Cardiac septum (tissue), 1 donor: ENCODE measurements around the gene BNC1. TPM values are rescaled to one million over a fixed set of nuclear protein-coding genes. Genes with fewer than 3 reads are reported as not detected.

ENCODE experiments used
- DNase-seq: peaks from one replicate; pipeline ENCODE4 v3.0.0-alpha.2; 2020; ENCODE audit warnings: low spot score
- intact Hi-C: fragments of 100-400 bp; cut with DNase I; formaldehyde crosslinking; loops from one replicate; pipeline ENCODE4 v1.14.0; 2022
- long read RNA-seq: library from polyadenylated mRNA; unstranded; transcript quantifications from one replicate; pipeline ENCODE4 v2.0.0, GENCODE V29; 2021
- total RNA-seq: library from RNA; stranded (reverse); fragmentation: NEBNext Ultra II Directional; extraction: Animal tissue kit (Norgen Biotek cat#: 25700); gene quantifications from one replicate; pipeline ENCODE4 v1.2.1, GENCODE V29; 2021
- donor health status: DM: no; HTN: no; CAD: no.

The BNC1 gene, protein sequence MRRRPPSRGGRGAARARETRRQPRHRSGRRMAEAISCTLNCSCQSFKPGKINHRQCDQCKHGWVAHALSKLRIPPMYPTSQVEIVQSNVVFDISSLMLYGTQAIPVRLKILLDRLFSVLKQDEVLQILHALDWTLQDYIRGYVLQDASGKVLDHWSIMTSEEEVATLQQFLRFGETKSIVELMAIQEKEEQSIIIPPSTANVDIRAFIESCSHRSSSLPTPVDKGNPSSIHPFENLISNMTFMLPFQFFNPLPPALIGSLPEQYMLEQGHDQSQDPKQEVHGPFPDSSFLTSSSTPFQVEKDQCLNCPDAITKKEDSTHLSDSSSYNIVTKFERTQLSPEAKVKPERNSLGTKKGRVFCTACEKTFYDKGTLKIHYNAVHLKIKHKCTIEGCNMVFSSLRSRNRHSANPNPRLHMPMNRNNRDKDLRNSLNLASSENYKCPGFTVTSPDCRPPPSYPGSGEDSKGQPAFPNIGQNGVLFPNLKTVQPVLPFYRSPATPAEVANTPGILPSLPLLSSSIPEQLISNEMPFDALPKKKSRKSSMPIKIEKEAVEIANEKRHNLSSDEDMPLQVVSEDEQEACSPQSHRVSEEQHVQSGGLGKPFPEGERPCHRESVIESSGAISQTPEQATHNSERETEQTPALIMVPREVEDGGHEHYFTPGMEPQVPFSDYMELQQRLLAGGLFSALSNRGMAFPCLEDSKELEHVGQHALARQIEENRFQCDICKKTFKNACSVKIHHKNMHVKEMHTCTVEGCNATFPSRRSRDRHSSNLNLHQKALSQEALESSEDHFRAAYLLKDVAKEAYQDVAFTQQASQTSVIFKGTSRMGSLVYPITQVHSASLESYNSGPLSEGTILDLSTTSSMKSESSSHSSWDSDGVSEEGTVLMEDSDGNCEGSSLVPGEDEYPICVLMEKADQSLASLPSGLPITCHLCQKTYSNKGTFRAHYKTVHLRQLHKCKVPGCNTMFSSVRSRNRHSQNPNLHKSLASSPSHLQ
- total RNA-seq, result 0.11 TPM
- long read RNA-seq, result 0 reads

DNA sequence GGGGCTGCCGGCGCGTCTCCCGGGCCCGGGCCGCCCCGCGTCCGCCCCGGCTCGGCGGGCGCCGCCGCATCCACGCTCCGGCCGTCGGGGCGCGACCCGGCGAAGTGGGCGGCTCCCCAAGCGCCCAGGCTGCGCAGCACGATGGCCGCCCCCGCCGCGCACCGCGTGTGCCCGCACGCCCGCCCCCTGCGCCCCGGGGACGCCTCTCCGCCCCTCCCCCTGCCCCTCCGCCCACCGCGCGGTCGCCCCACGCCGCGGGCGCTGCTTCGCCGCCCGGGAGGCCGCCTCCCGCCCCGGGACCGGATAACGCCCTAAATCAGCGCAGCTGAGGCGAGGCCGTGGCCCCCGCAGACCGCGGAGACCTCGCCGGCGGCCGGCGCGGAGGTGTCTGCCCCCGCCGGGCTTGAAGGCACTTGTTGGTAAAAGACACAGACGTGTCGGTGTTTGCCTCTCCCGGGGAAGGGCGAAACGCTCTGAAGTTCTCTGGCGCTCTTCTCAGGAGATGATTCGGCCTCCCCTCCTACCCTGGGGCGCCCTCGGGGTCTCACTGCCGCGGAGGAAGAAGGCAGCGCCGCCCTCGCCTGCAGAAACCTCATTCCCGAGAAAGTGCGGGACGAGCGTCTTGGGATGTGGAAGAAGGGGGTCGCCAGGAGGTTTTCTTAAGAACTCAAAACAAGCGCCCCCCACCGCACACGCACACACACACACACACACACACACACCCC, at the start of gene BNC1:
BNC1 (minus strand) TSS at position 106 of the 725 bp plus-strand sequence; CDS start at position 70, 36 bp downstream.
- DNase-seq, result no peak
- intact Hi-C loops, result no loop called here

DNA sequence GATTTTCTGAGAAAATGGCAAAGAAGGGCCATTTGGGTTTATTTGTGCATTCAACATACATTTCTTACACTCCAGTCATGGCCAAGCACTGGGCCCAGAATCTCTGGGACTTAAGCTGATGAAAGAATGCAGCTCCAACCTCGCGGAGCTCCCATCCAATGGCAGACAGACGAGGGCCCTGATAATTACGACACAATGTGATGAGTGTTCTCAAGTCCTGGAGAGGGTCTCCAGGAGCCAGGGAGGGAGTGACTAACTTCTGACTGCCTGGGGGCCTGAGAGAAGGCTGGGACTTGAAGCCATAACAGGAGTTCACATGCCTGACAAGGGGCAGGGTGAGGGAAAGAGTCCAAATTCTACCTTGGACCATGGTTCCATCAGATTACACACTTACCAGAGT, 42.6 kb upstream of the BNC1 start:
- no peak for DNase-seq

DNA sequence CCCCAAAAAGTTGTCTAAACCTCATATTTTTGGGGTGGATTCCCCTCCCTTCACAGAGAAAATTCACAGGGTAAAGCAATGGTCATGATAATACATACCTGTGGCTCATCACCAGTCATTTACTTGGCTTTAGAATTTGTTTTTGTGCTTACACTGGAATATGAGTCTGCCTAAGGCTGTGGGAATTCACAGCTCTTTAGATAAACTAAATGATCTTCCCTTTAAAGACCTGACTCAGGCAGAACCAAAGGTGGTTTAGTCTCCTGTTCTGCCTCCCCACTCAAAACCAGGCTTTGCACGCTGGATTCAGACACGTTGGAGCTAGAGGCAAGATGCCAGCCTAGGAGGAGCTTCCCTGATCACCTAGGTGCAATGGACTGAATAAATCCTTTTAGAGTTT, 40.3 kb upstream of the BNC1 start:
- DNase-seq, result no peak
- intact Hi-C loops, result no loop called here

More for the DNA sequence above, 42.6 kb upstream of the BNC1 start:
- intact Hi-C loops, result no loop called here

DNA sequence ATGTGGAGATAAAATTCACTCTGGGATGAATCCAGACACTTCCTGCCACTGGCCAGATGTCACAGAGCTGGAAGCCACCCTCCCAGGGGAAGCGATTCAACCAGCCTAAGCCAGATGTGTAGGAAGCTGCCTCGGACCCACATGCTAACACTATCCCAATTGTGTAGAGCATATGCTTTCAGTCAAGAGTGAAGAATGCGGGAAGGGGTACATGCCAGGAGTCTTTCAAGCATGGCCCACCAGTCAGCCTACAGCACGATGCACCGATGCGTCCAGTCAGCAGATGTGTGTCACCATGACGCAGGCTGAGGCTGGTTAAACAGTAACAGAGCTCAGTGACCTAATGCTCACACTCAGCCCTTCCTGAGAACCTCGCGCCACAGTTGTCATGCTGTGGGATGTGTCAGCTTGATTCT, 38.8 kb upstream of the BNC1 start:
- intact Hi-C loops, result no loop called here

DNA sequence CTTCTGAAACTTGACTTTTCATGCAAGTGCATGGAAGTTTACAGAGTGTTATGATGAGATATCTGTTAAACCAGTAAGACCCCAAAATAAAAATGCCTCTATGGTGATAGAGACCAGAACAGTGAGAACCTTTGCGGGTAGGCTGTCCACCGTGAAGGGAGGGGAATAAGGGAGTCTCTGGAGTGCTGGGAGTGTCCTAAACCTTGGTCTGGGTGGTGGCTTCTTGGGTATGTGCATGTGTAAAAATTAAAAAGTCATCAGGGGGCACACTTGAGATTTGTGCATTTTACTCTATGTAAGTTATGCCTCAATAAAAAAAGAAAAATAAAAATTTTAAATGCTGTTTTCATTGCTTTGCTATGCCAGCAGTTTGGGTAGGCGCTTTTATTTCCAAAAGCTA, 38.2 kb upstream of the BNC1 start:
- no peak for DNase-seq

More for the DNA sequence above, 38.8 kb upstream of the BNC1 start:
- no peak for DNase-seq

DNA sequence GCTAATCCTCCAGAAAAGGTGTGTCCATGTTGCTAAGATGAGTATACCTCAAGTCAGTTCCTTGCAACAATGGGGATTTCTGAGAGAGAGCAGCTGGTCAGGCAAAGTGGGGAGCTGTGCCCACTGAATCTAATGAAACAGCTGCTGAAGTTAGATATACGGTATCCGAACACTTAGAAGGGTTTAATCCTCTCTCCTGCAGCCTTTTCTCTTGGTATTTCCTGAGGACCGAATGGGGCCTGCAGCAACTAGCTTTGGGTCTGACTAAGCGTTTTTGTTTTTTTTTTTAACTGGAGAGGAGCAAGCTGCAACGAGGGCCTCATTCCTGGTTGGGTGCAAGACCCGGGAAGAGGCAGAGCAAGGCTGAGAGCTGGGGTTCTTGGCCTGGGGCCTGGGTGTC, 37.6 kb upstream of the BNC1 start:
- DNase-seq, result no peak
- intact Hi-C loops, result no loop called here

More for the DNA sequence above, 38.2 kb upstream of the BNC1 start:
- intact Hi-C loops, result no loop called here

DNA sequence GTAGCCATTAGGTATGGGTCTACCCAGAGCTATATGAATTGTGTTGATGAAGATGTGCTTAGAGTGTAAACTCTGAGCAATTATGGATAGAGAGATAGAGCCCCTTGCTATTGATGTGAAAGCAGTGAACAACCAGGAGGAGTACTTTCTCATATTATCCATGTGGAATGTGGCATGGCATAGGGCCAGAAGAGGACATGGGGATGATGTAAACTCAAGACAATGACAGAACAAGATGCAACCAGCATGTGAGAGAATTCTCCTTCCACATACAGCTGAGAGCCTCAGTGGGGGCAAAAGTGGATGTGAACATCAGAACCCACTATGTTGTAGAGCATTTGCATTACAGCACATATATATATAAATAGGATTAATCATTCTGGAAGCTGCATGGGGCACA, 36.4 kb upstream of the BNC1 start:
- intact Hi-C loops, result no loop called here
- DNase-seq, result no peak

DNA sequence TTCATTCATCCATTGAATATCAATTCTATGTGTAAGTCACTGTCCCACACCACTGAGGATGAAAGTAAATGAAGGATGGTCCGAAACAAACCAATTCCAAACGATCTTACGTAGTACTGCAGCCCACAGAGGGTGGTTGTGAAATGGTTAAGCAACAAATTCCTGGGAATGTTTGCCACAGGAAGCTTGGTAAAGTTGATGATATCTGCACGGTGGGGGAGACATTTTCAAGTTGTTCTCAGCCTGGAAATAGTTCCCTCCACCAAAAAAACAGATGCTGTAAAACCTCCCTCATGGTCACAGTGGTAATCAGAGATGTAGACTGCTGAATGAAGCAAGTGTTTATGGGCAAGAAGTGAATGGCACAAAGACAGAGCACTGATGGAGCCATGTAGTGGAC, 35.9 kb upstream of the BNC1 start:
- intact Hi-C loops, result no loop called here
- DNase-seq, result no peak

DNA sequence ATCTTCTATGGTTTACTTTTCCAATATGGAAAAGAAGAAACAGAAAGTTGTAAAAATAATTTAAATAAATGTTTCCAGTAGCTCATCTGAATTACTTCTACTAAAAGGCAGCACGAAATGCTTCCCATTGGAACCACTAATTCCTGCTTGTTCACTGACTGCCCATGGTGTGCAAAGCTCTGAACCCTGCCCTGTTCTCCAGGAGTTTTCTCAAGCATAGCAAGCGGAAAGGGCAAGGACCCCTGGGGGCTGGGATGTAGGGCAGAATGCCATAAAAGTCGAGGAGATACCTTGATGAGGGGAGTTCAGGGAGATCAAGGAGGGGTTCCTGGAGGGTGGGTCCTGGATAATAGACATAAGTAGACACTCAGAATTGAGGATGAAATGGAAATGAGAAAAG, 35.3 kb upstream of the BNC1 start:
- no peak for DNase-seq
- intact Hi-C loops, result no loop called here

DNA sequence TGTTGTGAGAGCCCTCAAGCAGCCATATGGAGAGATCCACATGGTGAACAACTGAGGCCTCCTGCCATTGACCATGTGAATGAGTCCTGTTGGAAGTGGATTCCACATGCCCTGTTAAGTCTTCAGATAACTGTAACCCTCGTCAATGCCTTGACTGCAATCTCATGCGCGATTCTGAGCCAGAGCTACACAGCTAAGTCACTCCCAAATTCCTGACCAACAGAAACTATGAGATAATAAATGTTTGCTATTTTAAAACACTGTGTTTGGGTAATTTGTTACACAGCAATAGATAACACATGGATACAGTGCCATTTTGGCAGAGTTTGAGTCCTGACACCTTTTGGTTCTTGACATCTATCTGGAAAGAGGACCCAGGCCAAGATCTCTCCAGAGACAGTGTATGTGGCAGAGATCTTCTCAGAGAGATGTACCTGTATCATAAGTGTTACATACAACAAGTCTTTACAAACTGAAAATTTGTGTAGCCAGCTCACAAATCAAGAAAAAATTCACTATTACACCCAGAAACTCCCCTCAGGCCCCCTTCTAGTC, 34.5 kb upstream of the BNC1 start:
- DNase-seq, result no peak
- intact Hi-C loops, result no loop called here

DNA sequence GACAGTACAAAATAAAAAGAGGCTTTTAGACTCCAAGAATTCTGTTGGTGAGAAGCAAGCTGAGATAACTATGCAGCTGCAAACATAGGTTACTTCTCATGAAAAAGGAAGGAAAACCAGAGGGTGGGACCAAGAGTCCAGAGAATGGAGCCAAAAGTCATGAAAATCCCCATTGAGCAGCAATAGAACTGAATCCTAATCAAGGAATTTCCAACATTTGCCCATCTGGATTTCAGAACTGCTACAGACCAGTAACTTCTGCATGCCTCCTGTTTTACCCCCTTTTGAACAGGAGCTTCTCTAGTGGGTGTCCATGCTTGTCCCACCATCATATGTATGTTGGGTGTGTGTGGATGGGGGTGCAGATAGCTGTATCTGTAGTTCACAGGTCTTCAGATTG, 33.6 kb upstream of the BNC1 start:
- intact Hi-C loops, result no loop called here
- no peak for DNase-seq

DNA sequence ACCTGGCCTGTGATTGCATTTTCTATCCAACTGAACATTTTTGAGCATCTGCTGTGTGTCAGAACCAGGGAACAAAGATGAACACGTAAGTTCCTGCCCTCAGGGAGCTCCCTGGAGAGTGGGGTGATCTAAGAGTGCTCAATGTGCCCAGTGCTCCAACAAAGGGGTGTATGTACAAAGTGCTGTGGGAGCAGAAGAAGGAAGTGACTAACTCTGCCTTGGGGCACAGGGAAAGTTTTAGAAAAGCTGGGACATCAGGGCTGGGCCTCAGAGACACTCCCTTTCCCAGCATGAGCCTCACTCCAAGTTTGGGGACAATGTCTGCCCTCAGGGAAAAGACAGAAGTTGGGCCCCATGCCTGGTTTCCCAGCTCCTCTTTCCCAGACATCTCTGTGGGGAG, 27.6 kb upstream of the BNC1 start:
- intact Hi-C loops, result no loop called here
- DNase-seq, result no peak

DNA sequence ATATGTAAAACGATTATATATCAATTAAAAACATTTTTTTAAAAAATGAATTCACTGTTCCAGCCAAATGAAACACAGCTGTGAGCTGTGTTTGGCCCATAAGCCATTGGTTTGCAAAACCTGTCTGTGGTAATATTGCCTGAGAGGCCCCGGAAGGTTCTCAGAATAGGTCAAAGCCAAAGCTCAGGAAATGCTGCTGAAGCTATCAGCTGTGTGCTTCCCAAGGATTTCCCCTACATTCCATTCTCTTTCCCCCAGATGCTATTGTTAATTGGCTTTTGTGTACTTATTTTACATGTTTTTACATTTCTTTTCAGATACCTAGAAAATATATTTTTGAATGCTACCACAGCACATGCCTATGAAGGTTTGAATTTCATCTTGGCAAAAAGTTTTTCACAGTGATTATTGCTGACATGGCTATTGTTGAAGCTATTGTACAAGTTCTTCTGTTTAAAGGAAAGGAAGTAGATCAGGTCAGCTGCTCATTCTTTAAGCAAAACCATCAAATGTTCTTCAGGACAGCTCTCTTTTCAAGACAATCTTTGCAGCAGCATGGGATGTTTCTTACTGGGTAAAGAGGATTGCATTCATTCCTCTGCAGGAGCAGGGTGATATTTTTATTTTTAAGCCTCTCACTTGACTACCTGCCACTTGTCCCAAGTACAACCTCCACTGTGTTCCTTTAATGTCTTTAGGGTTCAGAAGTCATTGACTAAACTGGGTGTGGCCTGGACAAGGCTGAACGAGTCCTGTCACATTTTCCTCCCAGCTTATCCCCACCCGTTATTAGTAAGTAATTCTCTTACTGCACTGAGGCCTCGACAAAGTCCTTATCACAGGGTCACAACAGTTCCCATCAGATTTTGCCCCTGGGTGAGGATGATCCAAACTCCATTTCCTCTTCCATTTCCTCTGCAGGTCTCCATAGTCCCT, 26.3 kb upstream of the BNC1 start:
- intact Hi-C loops, result no loop called here

DNA sequence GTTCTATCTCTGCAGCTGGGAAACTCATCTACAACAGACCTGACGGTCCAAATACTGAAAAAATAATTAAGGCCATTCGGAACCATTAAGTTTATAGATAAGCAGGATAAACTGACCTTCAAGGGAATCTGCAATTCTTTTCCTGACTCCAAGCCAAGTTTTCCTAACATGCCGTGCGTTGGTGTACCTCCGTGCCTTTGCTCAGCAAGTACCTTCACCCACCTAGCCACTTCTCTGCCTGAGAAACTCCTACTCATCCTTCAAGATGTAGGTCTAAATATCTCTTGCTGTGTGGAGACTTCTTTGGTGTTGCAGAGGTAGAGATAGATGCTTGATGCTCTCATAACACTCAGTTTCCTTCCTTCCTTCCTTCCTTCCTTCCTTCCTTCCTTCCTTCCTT, 24.2 kb upstream of the BNC1 start:
- DNase-seq, result no peak
- intact Hi-C loops, result no loop called here

More for the DNA sequence above, 26.3 kb upstream of the BNC1 start:
- no peak for DNase-seq

DNA sequence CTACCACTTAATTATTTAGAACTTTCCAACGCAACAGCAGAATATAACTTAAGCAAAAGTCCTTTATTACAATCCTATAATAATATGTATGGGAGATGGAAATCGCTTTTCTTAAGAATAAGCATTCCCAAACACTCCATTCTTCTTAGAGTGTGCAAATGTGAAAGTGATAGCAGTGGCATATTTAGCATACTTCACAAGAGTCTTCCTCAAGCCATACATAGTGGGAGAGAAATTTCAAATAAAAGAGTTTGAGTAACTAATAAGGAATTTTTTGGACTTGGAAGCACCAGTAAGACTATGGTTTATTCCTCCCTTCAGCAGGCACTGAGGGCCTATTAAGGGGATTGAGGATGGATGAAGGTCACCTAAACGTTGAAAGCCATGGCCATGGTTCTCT, 22.1 kb upstream of the BNC1 start:
- intact Hi-C loops, result no loop called here
- DNase-seq, result no peak

DNA sequence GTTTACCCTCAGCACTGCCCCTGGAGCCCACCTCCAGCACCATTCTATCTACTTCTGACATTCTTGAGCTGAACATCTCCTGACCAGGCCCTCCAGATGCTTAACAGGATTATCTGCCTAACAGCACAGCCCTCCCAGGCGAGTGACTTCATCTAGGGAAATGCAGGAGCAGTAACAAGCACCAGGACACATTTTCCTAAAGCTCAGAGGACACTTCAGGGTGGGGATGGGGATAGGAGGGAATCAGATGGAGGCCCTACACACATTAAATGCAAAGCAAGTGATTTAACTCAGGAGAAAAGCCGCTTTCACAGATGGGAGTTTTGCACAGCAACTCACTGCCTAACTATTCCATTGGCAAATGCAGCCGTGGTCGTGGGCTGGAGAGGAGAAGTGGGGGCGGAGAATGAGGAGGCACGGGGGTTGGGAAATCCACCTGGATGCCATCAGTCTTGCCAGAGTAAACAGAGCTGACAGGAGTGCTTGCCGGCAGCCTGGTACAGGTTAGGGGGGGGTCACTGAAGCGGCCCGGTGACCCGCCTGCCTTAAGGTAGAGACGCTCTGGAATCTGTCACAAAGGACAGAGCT, 21.3 kb upstream of the BNC1 start:
- intact Hi-C loops, result no loop called here
- DNase-seq, result no peak

DNA sequence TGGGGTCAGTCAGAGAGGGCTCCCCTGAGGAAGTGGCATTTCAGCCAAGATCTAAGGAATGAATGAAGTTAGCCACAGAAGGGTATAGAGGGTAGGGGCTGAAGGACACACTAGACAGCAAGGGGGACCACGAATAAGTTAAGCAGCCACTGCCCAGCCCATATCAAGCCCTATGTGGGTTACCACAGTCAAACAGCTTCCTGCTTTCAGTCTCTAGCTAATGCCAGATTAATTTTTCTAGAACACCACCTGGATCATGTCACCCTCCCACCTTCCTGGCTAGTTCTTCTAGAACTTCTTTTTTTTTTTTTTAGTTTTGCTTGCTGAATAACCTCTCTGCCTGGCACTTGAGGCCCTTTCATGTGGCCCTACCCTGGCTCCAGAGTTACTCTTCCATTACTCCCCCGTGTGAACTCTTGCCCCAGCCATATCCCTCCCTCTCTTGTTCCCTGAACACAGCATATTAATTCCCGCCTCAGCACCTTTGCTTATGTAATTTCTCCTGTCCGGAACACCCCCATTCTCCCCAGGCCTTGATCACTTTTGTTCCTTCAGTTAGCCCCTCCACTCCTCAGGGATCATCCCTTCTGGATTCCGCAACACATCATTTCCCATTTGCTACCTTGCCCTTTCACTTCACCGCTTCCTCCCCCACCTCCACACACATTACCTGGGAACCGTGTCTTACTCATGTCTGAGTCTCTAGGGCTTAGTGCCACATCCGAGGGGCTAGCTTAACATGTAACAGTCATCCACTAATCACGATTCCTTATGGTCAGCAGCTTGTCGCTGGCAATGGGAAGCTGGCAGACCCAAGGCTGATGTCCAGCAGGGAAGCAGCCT, 20.6 kb upstream of the BNC1 start:
- intact Hi-C loops, result no loop called here
- no peak for DNase-seq
